HG02763 (cell line): ENCODE results near the gene SPRED2.
"Not testable (repeated sequence)": the region's sequence is repeated elsewhere in the genome, so short reads cannot be mapped to it uniquely, and the experiment has no call there.

ENCODE experiments used
- ATAC-seq: cut with Tn5 transposase; IDR thresholded peaks from one replicate; pipeline ENCODE4 v1.9.1; 2021; ENCODE audit warnings: mild to moderate bottlenecking, moderate library complexity; ENCODE audit not compliant: unreplicated experiment

Gene SPRED2

DNA sequence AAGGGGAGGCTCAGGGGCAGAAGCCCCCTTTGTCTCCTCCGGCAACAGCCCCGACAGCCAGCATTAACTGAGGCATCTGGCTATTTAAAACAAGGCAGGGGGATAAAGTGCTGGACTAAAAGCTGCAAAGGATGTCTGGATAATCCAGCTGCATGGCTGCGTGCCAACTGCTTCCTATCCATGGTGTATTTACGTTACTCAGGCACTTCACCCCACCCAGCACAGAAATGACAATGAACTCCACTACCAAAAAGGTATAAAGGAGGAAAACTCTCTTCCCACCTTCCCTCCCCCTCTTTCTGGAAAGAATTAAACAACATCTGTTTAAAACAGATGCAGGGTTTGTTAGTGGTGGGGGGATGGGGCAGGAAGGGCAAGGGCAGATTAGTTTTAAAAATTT, 82.5 kb downstream of the SPRED2 start:
- ATAC-seq, result no peak

- ATAC-seq, result no peak
Observed at GRCh38 chr2:65347913-65348312, 84.5 kb downstream of the SPRED2 start.

DNA sequence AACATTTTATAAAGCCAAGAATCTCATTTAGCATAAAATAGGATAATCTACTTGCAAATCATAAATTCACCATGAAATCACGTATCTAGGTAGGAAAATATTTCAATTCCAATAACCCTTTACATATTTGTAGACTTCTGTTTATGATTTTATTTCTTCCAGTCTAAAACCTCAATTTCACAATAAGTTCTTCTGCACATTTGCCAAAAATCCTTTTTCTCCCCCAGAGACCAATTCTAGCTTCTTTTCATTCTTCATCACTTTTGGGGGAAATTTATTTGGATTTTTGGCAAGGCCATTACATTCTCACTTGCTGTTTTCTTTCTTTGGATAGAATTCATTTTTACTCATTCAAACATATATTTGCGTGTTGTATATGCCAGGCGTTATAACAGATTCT, 86.8 kb downstream of the SPRED2 start:
- ATAC-seq, result no peak

GRCh38 chr2:65344689-65345088, 87.7 kb downstream of the SPRED2 start:
- ATAC-seq, result no peak

DNA sequence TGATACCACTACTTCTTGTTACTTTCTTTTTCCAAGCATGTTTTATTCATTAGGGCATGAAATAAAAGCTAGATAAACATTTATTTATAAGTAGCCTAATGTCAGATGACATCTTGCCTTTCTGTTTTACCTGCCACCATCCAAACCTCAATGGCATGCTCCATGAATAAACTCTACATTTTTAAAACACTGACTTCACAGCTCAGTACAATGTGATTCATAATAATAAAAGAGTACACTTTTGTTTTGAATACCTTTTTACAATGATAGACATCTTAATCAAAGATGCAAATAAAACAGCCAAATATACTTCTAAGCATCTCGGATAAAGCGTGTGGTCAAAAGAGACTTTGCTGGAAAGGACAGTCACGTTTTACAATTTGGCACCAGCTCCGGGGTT, 88.2 kb downstream of the SPRED2 start:
- no peak for ATAC-seq

DNA sequence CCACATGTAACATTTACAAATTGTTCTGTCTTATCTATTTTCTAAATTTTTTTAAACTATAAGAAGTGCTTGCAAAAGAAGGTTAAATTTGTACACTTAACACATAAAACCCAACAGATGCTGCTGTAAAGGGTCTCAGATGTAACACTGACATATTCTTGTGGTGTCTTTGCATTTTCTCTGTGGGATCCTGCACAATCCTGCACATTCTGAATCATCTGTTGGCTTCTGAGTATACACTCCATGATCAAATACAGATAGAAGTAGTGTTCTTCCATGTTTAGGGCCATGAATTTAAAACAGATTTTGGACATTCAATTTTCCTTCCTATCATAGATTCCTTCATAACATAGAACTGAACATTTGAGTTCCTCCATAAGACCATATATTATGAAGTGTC, 89.0 kb downstream of the SPRED2 start:
- ATAC-seq, result no peak

- ATAC-seq, result no peak
Observed at GRCh38 chr2:65340898-65341681, 91.3 kb downstream of the SPRED2 start.

GRCh38 chr2:65339648-65340047, 92.8 kb downstream of the SPRED2 start:
- ATAC-seq, result no peak

DNA sequence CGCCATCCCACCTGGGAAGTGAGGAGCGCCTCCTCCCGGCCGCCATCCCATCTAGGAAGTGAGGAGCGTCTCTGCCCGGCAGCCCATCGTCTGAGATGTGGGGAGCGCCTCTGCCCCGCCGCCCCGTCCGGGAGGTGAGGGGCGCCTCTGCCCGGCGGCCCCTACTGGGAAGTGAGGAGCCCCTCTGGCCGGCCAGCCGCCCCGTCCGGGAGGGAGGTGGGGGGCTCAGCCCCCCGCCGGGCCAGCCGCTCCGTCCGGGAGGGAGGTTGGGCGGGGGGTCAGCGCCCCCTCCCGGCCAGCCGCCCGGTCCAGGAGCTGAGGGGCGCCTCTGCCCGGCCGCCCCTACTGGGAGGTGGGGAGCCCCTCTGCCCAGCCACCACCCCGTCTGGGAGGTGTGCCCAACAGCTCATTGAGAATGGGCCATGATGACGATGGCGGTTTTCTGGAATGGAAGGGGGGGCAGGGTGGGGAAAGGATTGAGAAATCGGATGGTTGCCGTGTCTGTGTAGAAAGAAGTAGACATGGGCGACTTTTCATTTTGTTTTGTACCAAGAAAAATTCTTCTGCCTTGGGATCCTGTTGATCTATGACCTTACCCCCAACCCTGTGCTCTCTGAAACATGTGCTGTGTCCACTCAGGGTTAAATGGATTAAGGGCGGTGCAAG, 93.4 kb downstream of the SPRED2 start:
- not testable (repeated sequence) for ATAC-seq

DNA sequence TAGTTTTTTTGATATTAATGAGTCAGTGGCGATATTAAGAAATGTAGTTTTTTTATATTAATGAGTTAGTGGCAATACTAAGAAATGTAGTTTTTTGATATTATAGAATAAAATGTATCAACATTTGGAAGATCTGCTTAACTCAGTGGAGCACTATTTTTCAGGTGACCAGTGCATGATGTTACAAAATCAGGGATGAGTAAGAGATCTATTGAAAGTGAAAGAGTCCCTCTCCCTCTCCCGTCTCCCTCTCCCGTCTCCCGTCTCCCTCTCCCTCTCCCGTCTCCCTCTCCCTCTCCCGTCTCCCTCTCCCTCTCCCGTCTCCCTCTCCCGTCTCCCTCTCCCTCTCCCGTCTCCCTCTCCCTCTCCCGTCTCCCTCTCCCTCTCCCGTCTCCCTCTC, 94.5 kb downstream of the SPRED2 start:
- not testable (repeated sequence) for ATAC-seq

- ATAC-seq, result no peak
Observed at GRCh38 chr2:65334714-65335113, 97.7 kb downstream of the SPRED2 start.

DNA sequence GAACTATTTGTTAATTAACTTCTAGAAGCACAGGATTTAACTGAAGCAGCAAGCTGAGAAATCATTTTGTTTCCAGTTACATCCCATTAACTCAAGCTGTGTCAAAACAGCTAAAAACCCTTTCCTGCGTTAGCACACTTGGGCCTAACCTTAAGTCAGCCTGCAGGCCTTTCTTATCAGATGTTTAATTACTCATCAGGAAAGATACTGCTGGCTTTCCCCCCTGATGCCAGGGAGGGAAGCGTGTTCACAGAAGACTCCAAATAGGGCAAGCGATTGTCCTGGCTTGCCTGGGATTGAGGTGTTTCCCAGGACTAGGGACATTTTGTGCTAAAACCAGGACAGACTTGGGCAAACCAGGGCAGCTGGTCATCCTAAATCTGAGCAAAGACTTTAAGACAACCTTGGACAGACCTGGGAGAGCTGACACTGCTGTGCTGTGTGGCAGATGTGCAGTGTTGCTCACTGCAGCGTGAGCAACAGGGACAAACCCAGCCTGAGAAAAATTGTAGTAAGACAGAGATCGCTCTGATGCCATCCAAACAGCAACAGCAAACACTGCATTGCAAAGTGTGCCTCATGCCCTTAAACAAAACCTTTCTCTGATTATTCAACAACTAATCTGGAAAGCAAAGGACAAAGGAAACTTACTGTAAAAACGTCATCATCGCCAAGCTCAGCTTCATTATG, 100.9 kb downstream of the SPRED2 start:
- ATAC-seq, result no peak

GRCh38 chr2:65329525-65329924, 102.9 kb downstream of the SPRED2 start:
- no peak for ATAC-seq

DNA sequence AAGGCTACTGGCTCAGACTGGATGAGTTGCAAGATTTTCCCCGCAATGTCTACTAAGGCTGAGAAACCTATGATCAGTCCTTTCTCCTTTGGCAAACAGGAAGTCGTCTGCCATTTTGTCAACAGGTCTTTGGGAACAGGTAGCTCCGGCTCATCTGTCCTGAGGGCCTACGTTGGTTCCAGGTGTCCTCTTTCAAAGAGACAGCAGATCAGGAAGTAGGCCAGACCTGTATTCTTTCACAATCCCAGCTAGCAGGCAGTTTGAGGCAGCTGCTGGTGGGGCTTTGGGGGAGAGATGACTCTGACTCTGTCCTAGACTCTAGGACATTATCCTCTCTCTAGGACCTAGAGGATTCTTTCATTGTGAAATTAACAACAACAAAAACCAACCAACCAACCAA, 106.1 kb downstream of the SPRED2 start:
- ATAC-seq, result no peak

DNA sequence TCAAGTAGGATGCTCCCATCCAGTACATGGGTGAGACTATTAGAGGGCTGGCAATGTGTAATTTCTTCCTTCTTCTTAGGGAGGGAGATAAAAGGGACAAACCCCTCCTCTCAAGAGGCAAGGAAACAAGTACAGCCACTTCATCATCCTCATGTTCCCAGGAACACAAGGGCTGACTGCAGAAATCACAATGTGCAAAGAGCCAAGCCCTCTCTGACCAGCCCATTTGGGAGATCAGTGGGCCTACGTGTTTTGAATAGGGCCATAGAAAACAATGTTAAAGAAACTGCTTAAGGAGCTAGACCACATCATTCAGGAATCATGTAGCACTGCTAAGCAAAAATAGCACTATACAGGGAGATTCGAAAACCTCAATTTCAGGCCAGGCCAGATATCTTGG, 107.3 kb downstream of the SPRED2 start:
- no peak for ATAC-seq

GRCh38 chr2:65320946-65321345, 111.5 kb downstream of the SPRED2 start:
- ATAC-seq, result no peak

GRCh38 chr2:65320042-65320725, 112.2 kb downstream of the SPRED2 start:
- ATAC-seq, result peak; percentile 54

DNA sequence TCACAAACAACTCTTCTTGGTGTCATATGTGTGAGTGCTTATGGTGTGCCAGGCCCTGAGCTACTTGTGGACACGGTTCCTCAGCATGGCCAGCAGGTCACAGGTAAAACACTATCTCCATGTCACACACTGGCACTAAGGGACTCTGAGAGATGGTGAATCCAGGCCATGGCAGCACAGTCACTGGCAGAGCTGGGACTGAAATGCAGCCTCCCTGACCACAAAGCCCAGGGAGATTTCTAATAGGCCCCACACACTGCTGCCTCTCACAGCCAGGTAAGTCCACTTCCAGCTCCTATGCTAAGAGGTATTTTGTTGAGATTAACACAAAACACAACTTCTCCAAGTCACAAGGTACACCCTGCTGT, 112.7 kb downstream of the SPRED2 start:
- no peak for ATAC-seq

- no peak for ATAC-seq
Observed at GRCh38 chr2:65319072-65319673, 113.2 kb downstream of the SPRED2 start.

- no peak for ATAC-seq
Observed at GRCh38 chr2:65317841-65318240, 114.6 kb downstream of the SPRED2 start.

DNA sequence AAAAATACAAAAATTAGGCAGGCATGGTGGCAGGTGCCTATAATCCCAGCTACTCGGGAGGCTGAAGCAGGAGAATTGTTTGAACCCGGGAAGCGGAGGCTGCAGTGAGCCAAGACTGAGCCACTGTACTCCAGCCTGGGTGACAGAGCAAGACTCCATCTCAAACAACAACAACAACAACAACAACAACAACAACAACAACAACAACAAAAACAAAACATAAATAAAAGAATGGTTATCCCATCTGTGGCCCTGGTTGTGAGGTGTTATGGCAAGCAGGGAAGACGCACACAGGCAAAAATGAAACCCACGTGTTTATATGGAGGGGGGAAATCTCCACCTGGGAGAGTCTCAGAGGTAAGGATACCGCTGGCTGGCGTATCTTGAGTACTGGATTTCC, 115.0 kb downstream of the SPRED2 start:
- not testable (repeated sequence) for ATAC-seq
